GM23338 (cell line): ENCODE results near the gene OAS3.

Source experiments
- CREB1 ChIP-seq: fragments of 250-450 bp; sonication (Bioruptor Pico); IDR thresholded peaks from 2 replicates; pipeline ENCODE4 v1.5.0; 2020; ENCODE audit warnings: low read depth, mild to moderate bottlenecking, moderate library complexity
- CTCF ChIP-seq, 2 experiments: fragments of 200-600 bp in 1 of 2; sonication (generic) in 1 of 2; conservative IDR thresholded peaks; 2 replicates each; pipeline versions ENCODE4 v1.5.1 to v1.6.1; 2016 to 2017; ENCODE audit warnings: antibody characterized with exemption in 2 of 2, low read depth in 2 of 2, mild to moderate bottlenecking in 2 of 2, moderate library complexity in 1 of 2
- EZH2 ChIP-seq: fragments of 200-600 bp; sonication (generic); IDR thresholded peaks from one replicate; pipeline ENCODE4 v1.8.0; 2017; ENCODE audit warnings: antibody characterized with exemption, mild to moderate bottlenecking, low read depth; ENCODE audit not compliant: unreplicated experiment
- EZH2phosphoT487 ChIP-seq: fragments of 200-600 bp; sonication (generic); IDR thresholded peaks from one replicate; pipeline ENCODE4 v1.8.1; 2018; ENCODE audit warnings: antibody characterized with exemption; ENCODE audit not compliant: unreplicated experiment
- JUNB ChIP-seq: IDR thresholded peaks from one replicate; pipeline ENCODE4 v1.6.1; 2016; ENCODE audit warnings: antibody characterized with exemption; ENCODE audit not compliant: unreplicated experiment
- NANOG ChIP-seq: IDR thresholded peaks from 2 replicates; pipeline ENCODE4 v1.6.1; 2016; ENCODE audit warnings: antibody characterized with exemption, borderline replicate concordance
- POLR2AphosphoS5 ChIP-seq: IDR thresholded peaks from 2 replicates; pipeline ENCODE4 v1.6.1; 2016; ENCODE audit warnings: antibody characterized with exemption, low read depth
- REST ChIP-seq: IDR thresholded peaks from one replicate; pipeline ENCODE4 v1.6.1; 2018; ENCODE audit warnings: antibody characterized with exemption; ENCODE audit not compliant: unreplicated experiment
- STAT1 ChIP-seq: IDR thresholded peaks from one replicate; pipeline ENCODE4 v1.6.1; 2016; ENCODE audit warnings: antibody characterized with exemption; ENCODE audit not compliant: unreplicated experiment
- ZNF331 ChIP-seq: fragments of 250-450 bp; sonication (Bioruptor Pico); IDR thresholded peaks from 2 replicates; pipeline ENCODE4 v1.5.0; 2020; ENCODE audit warnings: low read depth, mild to moderate bottlenecking, moderate library complexity
- TF ChIP-seq, protein P1 (sequence below): fragments of 250-450 bp; sonication (Bioruptor Pico); IDR thresholded peaks from 2 replicates; pipeline ENCODE4 v1.5.0; 2020; ENCODE audit warnings: mild to moderate bottlenecking, moderate library complexity
- TF ChIP-seq, protein P2 (sequence below): IDR thresholded peaks from 2 replicates; pipeline ENCODE4 v1.6.1; 2016; ENCODE audit warnings: antibody characterized with exemption

DNA sequence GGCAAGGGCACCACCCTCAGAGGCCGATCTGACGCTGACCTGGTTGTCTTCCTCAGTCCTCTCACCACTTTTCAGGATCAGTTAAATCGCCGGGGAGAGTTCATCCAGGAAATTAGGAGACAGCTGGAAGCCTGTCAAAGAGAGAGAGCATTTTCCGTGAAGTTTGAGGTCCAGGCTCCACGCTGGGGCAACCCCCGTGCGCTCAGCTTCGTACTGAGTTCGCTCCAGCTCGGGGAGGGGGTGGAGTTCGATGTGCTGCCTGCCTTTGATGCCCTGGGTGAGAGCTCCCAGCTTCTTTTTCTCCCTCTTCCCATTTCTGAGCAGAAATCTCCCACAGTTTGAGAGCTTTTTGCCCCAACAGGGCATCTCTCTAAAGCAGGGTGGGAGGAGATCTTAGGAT is 29.7 kb upstream of the OAS3 start:
- TF ChIP-seq CTCF (conservative IDR thresholded peaks at IDR 0.05; ENCODE audit: low read depth in 2 of 2) (no peak), EZH2 (no peak), POLR2AphosphoS5 (no peak), EZH2phosphoT487 (no peak), STAT1 (no peak), REST (no peak), NANOG (no peak), CREB1 (CRISPR knock-in tag) (no peak), ZNF331 (CRISPR knock-in tag) (no peak), JUNB (no peak)
- TF ChIP-seq, protein P1, sequence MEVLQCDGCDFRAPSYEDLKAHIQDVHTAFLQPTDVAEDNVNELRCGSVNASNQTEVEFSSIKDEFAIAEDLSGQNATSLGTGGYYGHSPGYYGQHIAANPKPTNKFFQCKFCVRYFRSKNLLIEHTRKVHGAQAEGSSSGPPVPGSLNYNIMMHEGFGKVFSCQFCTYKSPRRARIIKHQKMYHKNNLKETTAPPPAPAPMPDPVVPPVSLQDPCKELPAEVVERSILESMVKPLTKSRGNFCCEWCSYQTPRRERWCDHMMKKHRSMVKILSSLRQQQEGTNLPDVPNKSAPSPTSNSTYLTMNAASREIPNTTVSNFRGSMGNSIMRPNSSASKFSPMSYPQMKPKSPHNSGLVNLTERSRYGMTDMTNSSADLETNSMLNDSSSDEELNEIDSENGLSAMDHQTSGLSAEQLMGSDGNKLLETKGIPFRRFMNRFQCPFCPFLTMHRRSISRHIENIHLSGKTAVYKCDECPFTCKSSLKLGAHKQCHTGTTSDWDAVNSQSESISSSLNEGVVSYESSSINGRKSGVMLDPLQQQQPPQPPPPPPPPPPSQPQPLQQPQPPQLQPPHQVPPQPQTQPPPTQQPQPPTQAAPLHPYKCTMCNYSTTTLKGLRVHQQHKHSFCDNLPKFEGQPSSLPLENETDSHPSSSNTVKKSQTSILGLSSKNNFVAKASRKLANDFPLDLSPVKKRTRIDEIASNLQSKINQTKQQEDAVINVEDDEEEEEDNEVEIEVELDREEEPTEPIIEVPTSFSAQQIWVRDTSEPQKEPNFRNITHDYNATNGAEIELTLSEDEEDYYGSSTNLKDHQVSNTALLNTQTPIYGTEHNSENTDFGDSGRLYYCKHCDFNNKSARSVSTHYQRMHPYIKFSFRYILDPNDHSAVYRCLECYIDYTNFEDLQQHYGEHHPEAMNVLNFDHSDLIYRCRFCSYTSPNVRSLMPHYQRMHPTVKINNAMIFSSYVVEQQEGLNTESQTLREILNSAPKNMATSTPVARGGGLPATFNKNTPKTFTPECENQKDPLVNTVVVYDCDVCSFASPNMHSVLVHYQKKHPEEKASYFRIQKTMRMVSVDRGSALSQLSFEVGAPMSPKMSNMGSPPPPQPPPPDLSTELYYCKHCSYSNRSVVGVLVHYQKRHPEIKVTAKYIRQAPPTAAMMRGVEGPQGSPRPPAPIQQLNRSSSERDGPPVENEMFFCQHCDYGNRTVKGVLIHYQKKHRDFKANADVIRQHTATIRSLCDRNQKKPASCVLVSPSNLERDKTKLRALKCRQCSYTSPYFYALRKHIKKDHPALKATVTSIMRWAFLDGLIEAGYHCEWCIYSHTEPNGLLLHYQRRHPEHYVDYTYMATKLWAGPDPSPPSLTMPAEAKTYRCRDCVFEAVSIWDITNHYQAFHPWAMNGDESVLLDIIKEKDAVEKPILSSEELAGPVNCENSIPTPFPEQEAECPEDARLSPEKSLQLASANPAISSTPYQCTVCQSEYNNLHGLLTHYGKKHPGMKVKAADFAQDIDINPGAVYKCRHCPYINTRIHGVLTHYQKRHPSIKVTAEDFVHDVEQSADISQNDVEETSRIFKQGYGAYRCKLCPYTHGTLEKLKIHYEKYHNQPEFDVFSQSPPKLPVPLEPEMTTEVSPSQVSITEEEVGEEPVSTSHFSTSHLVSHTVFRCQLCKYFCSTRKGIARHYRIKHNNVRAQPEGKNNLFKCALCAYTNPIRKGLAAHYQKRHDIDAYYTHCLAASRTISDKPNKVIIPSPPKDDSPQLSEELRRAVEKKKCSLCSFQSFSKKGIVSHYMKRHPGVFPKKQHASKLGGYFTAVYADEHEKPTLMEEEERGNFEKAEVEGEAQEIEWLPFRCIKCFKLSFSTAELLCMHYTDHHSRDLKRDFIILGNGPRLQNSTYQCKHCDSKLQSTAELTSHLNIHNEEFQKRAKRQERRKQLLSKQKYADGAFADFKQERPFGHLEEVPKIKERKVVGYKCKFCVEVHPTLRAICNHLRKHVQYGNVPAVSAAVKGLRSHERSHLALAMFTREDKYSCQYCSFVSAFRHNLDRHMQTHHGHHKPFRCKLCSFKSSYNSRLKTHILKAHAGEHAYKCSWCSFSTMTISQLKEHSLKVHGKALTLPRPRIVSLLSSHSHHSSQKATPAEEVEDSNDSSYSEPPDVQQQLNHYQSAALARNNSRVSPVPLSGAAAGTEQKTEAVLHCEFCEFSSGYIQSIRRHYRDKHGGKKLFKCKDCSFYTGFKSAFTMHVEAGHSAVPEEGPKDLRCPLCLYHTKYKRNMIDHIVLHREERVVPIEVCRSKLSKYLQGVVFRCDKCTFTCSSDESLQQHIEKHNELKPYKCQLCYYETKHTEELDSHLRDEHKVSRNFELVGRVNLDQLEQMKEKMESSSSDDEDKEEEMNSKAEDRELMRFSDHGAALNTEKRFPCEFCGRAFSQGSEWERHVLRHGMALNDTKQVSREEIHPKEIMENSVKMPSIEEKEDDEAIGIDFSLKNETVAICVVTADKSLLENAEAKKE (CRISPR knock-in tag): no peak
- TF ChIP-seq, protein P2, sequence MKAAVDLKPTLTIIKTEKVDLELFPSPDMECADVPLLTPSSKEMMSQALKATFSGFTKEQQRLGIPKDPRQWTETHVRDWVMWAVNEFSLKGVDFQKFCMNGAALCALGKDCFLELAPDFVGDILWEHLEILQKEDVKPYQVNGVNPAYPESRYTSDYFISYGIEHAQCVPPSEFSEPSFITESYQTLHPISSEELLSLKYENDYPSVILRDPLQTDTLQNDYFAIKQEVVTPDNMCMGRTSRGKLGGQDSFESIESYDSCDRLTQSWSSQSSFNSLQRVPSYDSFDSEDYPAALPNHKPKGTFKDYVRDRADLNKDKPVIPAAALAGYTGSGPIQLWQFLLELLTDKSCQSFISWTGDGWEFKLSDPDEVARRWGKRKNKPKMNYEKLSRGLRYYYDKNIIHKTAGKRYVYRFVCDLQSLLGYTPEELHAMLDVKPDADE: no peak
